Brain microvascular endothelial cell (primary cell): ENCODE results near the gene ZMYM2.
A peak's percentile ranks its signal among the peaks of the same experiment; 100 is the strongest.

Experiments
- DNase-seq: peaks from one replicate; pipeline ENCODE4 v3.0.0-alpha.2; 2020
- H3K27ac ChIP-seq: fragments of 250-450 bp; sonication (Bioruptor Pico); 2 replicates; pipeline ENCODE4 v1.5.1; 2020; ENCODE audit warnings: mild to moderate bottlenecking, moderate library complexity
- H3K27me3 ChIP-seq: fragments of 250-450 bp; sonication (Bioruptor Pico); replicated peaks from 2 replicates; pipeline ENCODE4 v1.5.1; 2020; ENCODE audit warnings: mild to moderate bottlenecking
- H3K36me3 ChIP-seq: fragments of 250-450 bp; sonication (Bioruptor Pico); replicated peaks from 2 replicates; pipeline ENCODE4 v1.5.1; 2020; ENCODE audit warnings: mild to moderate bottlenecking
- H3K4me3 ChIP-seq: 2 replicates; pipeline ENCODE4 v1.5.1; 2011; ENCODE audit warnings: low read depth, mild to moderate bottlenecking, control low read depth, low read length, moderate library complexity
- in situ Hi-C: cut with HindIII; loops from 2 replicates; pipeline ENCODE4 v1.10.0; 2017; ENCODE audit warnings: low sequenced_read_pairs, low pct_ligation_motif_present
- TF ChIP-seq, protein P1 (sequence below): IDR thresholded peaks from 2 replicates; pipeline ENCODE4 v1.5.1; 2011; ENCODE audit warnings: low read depth, mild to moderate bottlenecking, moderate library complexity, low read length, control low read depth, inconsistent platforms; ENCODE audit errors: missing control alignments

Gene ZMYM2

DNA sequence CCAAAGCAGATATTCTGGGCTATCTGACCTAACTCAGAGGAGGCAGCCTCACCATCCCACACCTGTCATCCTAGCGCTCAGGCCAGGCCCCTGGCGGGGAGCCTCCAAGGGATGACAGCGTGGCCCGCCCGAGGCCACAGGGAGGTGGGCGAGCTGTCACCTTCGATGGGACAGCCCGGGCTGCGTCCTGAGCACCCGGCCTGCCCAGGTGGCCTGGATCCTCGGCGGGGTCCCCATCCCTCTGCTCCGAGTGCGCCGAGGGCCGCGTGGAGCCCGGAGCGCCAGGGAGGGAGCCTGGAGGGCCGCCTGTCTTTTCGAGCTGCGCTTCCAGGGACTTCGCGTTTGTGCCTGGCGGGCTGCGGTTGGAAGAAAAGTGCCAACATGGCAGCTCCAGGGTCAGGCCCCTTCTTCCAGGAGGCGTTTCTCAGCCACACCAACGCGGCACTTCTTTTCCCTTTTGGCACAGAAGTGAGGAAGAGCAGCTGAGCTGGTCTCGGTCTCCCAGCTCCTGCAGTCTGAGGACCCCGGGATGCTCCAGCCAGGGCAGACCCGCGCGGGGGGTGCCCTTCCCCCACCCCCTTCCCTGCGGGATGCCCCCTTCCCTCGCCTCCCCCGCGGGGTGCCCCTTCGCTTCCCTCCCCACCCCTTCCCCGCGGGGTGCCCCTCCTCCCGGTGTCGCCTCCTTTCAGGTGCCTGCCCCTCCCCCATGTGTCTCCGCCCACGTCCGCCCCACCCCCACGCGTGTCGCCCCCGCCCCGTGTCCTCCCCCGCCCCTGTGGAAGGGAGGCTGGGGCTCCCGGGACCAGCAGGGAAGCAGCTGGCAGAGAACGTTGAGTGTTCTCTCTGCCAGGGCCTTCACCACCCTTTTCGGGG, 160.0 kb downstream of the ZMYM2 start:
- DNase-seq = no peak
- TF ChIP-seq, protein P1, sequence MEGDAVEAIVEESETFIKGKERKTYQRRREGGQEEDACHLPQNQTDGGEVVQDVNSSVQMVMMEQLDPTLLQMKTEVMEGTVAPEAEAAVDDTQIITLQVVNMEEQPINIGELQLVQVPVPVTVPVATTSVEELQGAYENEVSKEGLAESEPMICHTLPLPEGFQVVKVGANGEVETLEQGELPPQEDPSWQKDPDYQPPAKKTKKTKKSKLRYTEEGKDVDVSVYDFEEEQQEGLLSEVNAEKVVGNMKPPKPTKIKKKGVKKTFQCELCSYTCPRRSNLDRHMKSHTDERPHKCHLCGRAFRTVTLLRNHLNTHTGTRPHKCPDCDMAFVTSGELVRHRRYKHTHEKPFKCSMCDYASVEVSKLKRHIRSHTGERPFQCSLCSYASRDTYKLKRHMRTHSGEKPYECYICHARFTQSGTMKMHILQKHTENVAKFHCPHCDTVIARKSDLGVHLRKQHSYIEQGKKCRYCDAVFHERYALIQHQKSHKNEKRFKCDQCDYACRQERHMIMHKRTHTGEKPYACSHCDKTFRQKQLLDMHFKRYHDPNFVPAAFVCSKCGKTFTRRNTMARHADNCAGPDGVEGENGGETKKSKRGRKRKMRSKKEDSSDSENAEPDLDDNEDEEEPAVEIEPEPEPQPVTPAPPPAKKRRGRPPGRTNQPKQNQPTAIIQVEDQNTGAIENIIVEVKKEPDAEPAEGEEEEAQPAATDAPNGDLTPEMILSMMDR = peak; percentile 10
- in situ Hi-C loops = no loop called here
- peak overlapping the region; percentile 62 for H3K4me3 ChIP-seq
- H3K27ac ChIP-seq = no peak overlapping the region
- no peaks in the 10 kb centered on the region for H3K27me3 ChIP-seq
- H3K36me3 ChIP-seq = no peaks in the 10 kb centered on the region

DNA sequence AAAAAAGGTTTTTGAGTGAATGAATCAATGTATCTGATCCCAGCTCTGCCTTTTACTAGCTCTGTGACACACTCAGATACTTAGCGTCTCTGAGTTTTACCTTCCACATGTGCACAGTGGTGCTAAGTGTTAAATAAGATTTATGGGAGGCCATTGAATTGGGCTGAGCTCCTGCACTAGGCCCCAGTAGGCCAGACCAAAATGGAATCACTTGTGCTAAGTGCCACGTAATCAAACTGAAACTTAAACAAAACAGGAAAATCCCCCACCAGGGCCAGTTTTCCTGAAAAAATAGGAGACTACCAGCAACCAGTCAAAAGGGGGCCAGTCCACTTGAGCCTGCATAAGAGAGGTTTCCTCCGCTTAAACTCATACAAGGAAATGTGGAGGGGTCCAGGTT, 161.4 kb downstream of the ZMYM2 start:
- Histone ChIP-seq H3K4me3 (no peak overlapping the region), H3K27me3 (no peaks in the 10 kb centered on the region), H3K36me3 (no peaks in the 10 kb centered on the region), H3K27ac (no peak overlapping the region)
- DNase-seq = no peak
- TF ChIP-seq, protein P1 = no peak
- in situ Hi-C loops = no loop called here

DNA sequence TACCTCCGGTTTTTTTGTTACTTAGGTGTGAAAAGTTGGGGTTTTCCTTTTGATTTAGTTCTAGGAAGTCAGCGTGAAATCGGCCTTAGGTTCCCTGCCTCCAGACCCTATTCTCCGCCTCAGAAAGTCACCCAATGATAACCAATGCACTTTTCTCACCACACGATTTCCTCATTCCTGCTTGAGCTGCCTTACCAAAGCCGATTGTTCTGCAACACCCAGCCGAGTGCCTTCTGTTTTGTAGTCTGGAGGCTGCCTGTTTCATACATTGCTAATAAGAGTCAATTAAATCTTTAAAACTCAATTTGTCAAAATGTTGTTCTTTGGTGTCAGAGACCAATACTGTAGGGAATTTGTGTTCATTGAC, 162.6 kb downstream of the ZMYM2 start:
- Histone ChIP-seq H3K36me3 (no peaks in the 10 kb centered on the region), H3K27me3 (no peaks in the 10 kb centered on the region), H3K4me3 (no peak overlapping the region), H3K27ac (no peak overlapping the region)
- in situ Hi-C loops = no loop called here
- TF ChIP-seq, protein P1 = no peak
- DNase-seq = no peak

DNA sequence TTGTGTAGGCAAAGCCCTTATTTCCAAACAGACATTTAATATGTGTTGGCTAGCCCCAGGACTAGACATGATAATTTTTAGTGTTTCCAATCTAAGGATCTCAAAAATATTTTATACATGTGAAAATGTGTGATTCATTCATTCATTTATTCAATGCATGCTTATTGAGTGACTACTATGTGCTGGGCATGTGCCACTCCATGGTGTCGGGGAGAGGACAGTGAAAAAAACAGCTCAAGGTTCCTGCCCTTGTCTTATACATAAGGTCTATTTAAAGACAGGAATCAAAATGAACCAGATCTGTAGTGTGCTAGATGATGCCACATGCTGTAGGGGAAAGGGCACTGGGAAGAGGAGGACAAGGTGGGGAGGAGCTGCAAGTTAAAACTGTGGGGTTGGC, 165.8 kb downstream of the ZMYM2 start:
- H3K27me3 ChIP-seq = peaks cover 4% of the 10 kb centered on the region

DNA sequence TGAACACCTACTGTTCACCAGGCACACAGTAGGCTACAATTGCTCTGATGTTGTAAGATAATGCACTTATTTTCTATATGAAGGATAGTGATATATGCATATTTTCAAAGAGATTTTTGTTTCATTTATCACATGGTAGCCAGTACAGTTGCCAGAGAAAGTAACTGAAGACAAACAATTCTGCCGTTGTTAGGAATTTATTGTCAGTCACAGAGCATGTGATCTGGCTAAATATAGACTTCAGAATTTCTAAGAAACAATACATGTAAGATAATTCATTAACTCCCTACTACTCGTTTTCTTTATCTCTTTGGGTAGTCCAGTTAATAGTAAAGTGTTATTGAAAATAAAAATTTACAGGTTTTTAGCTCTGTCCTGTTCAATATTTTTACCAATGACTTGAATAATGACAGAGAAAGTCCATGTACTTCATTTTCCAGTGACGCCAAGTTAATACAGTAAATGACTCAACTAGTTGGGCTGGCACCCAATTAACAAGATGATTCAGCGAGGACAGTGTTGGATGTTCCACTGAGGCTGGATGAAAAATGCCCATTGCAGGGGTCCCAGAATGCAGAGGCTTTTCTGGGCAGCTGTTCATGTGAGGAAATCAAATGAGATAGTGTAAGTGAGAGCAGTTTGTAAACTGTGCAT, 166.7 kb downstream of the ZMYM2 start:
- DNase-seq = peak; percentile 50
- H3K36me3 ChIP-seq = no peaks in the 10 kb centered on the region

More for the DNA sequence above, 165.8 kb downstream of the ZMYM2 start:
- Histone ChIP-seq H3K4me3 (no peak overlapping the region), H3K36me3 (no peaks in the 10 kb centered on the region), H3K27ac (no peak overlapping the region)
- TF ChIP-seq, protein P1 = no peak
- no peak for DNase-seq
- in situ Hi-C loops = no loop called here

More for the DNA sequence above, 166.7 kb downstream of the ZMYM2 start:
- no peak overlapping the region for H3K27ac ChIP-seq
- peaks cover 4% of the 10 kb centered on the region for H3K27me3 ChIP-seq
- in situ Hi-C loops = no loop called here
- TF ChIP-seq, protein P1 = no peak
- no peak overlapping the region for H3K4me3 ChIP-seq
